ENCODE measurements around the gene PHF12. TPM values are rescaled to one million over a fixed set of nuclear protein-coding genes. Genes with fewer than 3 reads are reported as not detected.
A peak's percentile ranks its signal among the peaks of the same experiment; 100 is the strongest.

The PHF12 gene
- total and polyA plus RNA-seq, 2 of the 8 experiments (the other 6 are each of a cell fraction or from before 2014, with no cell fraction given) = 38.8 to 65.7 TPM

MicroRNA genes within 50 kb of the gene (microRNA counts, 767-probe panel; counts per million panel counts)
- microRNA hsa-miR-144-3p (879 counts per million, percentile 95 among the panel's probes with 10 or more counts), microRNA hsa-miR-451a (879 counts per million, percentile 95 among the panel's probes with 10 or more counts)

Small RNAs within 50 kb of the gene (microRNA-seq; reads per million reads assigned to microRNA genes)
- 0 reads per million in 2 experiments for gene MIR451B (ENCODE audit: borderline microRNAs expressed in 2 of 2, borderline number of aligned reads in 2 of 2, borderline replicate concordance in 1 of 2)

Other genes starting within 250 kb of the PHF12 start
- 17.8 and 21.2 TPM in 2 replicates for gene PROCA1, start 239.6 kb downstream of the PHF12 start, total RNA-seq (2021; fragmentation: NEBNext Ultra II Directional; extraction: Animal tissue kit (Norgen Biotek cat#: 25700))
- gene PROCA1, start 239.6 kb downstream of the PHF12 start, polyA plus RNA-seq (2011; rRNA removed) = 26.3 and 42.3 TPM in 2 replicates
- gene RAB34, start 233.7 kb downstream of the PHF12 start, total RNA-seq (2021; fragmentation: NEBNext Ultra II Directional; extraction: Animal tissue kit (Norgen Biotek cat#: 25700)) = 236 and 237 TPM in 2 replicates
- 305 and 317 TPM in 2 replicates for gene RAB34, start 233.7 kb downstream of the PHF12 start, polyA plus RNA-seq (2011; rRNA removed)
- 2,145 and 2,163 TPM in 2 replicates for gene RPL23A, start 231.5 kb downstream of the PHF12 start, total RNA-seq (2021; fragmentation: NEBNext Ultra II Directional; extraction: Animal tissue kit (Norgen Biotek cat#: 25700))
- gene RPL23A, start 231.5 kb downstream of the PHF12 start, polyA plus RNA-seq (2011; rRNA removed) = 884 and 1,227 TPM in 2 replicates
- 40.7 and 45.3 TPM in 2 replicates for gene TLCD1, start 225.3 kb downstream of the PHF12 start, total RNA-seq (2021; fragmentation: NEBNext Ultra II Directional; extraction: Animal tissue kit (Norgen Biotek cat#: 25700))
- gene TLCD1, start 225.3 kb downstream of the PHF12 start, polyA plus RNA-seq (2011; rRNA removed) = 101 and 128 TPM in 2 replicates
- gene NEK8, start 222.7 kb downstream of the PHF12 start, total RNA-seq (2021; fragmentation: NEBNext Ultra II Directional; extraction: Animal tissue kit (Norgen Biotek cat#: 25700)) = 14.9 and 16.8 TPM in 2 replicates
- gene NEK8, start 222.7 kb downstream of the PHF12 start, polyA plus RNA-seq (2011; rRNA removed) = 23.3 and 23.4 TPM in 2 replicates
- 167 TPM in 2 replicates for gene TRAF4, start 207.5 kb downstream of the PHF12 start, total RNA-seq (2021; fragmentation: NEBNext Ultra II Directional; extraction: Animal tissue kit (Norgen Biotek cat#: 25700))
- 170 and 282 TPM in 2 replicates for gene TRAF4, start 207.5 kb downstream of the PHF12 start, polyA plus RNA-seq (2011; rRNA removed)
- 81.7 and 86.6 TPM in 2 replicates for gene FAM222B, start 108.7 kb downstream of the PHF12 start, total RNA-seq (2021; fragmentation: NEBNext Ultra II Directional; extraction: Animal tissue kit (Norgen Biotek cat#: 25700))
- 42.1 and 63.9 TPM in 2 replicates for gene FAM222B, start 108.7 kb downstream of the PHF12 start, polyA plus RNA-seq (2011; rRNA removed)
- 67.8 and 77.1 TPM in 2 replicates for gene ERAL1, start 96.5 kb downstream of the PHF12 start, total RNA-seq (2021; fragmentation: NEBNext Ultra II Directional; extraction: Animal tissue kit (Norgen Biotek cat#: 25700))
- 122 and 143 TPM in 2 replicates for gene ERAL1, start 96.5 kb downstream of the PHF12 start, polyA plus RNA-seq (2011; rRNA removed)
- 116 and 121 TPM in 2 replicates for gene FLOT2, start 53.8 kb downstream of the PHF12 start, total RNA-seq (2021; fragmentation: NEBNext Ultra II Directional; extraction: Animal tissue kit (Norgen Biotek cat#: 25700))
- gene FLOT2, start 53.8 kb downstream of the PHF12 start, polyA plus RNA-seq (2011; rRNA removed) = 189 and 209 TPM in 2 replicates
- 22.1 and 23.7 TPM in 2 replicates for gene DHRS13, start 48.4 kb downstream of the PHF12 start, total RNA-seq (2021; fragmentation: NEBNext Ultra II Directional; extraction: Animal tissue kit (Norgen Biotek cat#: 25700))
- 30.0 and 33.9 TPM in 2 replicates for gene DHRS13, start 48.4 kb downstream of the PHF12 start, polyA plus RNA-seq (2011; rRNA removed)
- gene SEZ6, start 54.5 kb upstream of the PHF12 start, total RNA-seq (2021; fragmentation: NEBNext Ultra II Directional; extraction: Animal tissue kit (Norgen Biotek cat#: 25700)) = 6.9 and 7.8 TPM in 2 replicates
- gene SEZ6, start 54.5 kb upstream of the PHF12 start, polyA plus RNA-seq (2011; rRNA removed) = 8.5 and 16.1 TPM in 2 replicates
- 55.5 and 57.2 TPM in 2 replicates for gene PIPOX, start 91.6 kb upstream of the PHF12 start, total RNA-seq (2021; fragmentation: NEBNext Ultra II Directional; extraction: Animal tissue kit (Norgen Biotek cat#: 25700))
- gene PIPOX, start 91.6 kb upstream of the PHF12 start, polyA plus RNA-seq (2011; rRNA removed) = 75.0 and 99.6 TPM in 2 replicates
- 36.6 and 43.8 TPM in 2 replicates for gene MYO18A, start 228.9 kb upstream of the PHF12 start, total RNA-seq (2021; fragmentation: NEBNext Ultra II Directional; extraction: Animal tissue kit (Norgen Biotek cat#: 25700))
- gene MYO18A, start 228.9 kb upstream of the PHF12 start, polyA plus RNA-seq (2011; rRNA removed) = 7.6 and 10.1 TPM in 2 replicates